NCI-H2107 treated with DMSO at 0.1 percent for 48 hours (cell line): ENCODE results near the gene WASHC2A.
"Not testable (repeated sequence)": the region's sequence is repeated elsewhere in the genome, so short reads cannot be mapped to it uniquely, and the experiment has no call there.

Experiments used
- DNase-seq: peaks from one replicate; lab custom pipeline; 2025; ENCODE audit not compliant: unreplicated experiment; lab: John Stamatoyannopoulos, UW

WASHC2A gene, protein sequence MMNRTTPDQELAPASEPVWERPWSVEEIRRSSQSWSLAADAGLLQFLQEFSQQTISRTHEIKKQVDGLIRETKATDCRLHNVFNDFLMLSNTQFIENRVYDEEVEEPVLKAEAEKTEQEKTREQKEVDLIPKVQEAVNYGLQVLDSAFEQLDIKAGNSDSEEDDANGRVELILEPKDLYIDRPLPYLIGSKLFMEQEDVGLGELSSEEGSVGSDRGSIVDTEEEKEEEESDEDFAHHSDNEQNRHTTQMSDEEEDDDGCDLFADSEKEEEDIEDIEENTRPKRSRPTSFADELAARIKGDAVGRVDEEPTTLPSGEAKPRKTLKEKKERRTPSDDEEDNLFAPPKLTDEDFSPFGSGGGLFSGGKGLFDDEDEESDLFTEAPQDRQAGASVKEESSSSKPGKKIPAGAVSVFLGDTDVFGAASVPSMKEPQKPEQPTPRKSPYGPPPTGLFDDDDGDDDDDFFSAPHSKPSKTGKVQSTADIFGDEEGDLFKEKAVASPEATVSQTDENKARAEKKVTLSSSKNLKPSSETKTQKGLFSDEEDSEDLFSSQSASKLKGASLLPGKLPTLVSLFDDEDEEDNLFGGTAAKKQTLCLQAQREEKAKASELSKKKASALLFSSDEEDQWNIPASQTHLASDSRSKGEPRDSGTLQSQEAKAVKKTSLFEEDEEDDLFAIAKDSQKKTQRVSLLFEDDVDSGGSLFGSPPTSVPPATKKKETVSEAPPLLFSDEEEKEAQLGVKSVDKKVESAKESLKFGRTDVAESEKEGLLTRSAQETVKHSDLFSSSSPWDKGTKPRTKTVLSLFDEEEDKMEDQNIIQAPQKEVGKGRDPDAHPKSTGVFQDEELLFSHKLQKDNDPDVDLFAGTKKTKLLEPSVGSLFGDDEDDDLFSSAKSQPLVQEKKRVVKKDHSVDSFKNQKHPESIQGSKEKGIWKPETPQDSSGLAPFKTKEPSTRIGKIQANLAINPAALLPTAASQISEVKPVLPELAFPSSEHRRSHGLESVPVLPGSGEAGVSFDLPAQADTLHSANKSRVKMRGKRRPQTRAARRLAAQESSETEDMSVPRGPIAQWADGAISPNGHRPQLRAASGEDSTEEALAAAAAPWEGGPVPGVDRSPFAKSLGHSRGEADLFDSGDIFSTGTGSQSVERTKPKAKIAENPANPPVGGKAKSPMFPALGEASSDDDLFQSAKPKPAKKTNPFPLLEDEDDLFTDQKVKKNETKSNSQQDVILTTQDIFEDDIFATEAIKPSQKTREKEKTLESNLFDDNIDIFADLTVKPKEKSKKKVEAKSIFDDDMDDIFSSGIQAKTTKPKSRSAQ (N-terminal part only)

DNA sequence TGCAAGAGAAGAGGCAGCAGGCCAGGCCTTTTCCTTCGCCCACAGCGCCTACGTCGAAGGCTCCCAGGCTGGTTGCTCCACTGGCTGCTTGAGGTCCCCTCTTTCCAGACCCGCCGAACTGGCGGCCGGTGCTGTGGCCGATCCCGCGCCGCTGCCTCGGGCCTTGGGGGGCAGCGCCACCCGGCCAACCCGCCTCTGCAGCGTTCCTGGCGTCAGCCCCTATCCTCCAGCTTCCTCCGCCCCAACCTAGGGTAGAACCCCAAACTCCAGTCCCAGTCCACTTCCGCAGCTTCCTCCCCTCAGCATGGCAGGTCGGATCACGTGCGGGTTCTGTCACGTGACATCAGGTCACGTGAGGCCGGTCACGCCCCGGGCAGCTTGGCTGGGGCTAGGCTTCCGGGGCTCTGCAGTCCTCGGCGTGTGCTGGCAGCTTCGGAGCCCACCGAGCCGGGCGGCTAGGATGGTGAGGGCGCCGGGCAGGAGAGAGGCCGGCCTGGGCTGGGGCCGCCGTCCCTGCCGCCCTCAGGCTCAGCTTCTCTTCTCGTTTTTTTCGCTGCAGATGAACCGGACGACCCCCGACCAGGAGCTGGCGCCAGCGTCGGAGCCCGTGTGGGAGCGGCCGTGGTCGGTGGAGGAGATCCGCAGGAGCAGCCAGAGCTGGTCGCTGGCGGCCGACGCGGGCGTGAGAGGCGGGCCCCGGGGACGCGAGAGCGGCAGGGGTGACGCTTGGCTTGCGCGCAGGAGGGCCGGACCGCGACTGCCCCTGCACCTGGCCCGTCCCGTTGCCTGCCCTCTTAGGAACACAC lies at the start of gene WASHC2A:
Gene WASHC2A, plus strand, starts transcription at position 409 of the 806 bp plus-strand sequence. Its CDS starts 52 bp downstream, at position 461.
- DNase-seq, result peak; percentile 13

DNA sequence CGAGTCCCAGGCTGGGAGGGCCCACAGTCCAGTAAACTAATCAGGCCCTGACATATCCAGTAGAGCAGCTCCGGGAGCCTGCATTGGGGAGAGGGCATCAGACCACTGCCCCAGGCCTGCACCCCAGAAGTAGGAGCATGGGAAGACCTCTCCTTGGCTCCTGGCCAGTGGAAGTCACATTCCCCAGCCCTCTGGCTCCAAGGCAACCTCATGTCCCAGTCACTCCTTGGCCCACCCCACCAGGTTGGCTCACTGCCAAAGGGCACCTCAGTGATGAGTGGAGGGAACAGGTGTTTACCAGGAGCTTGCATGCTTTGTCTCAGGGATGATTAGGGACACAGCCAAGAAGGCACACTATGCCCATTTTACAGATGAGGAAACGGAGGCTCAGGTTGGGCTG lies 48.5 kb upstream of the WASHC2A start:
- not testable (repeated sequence) for DNase-seq

DNA sequence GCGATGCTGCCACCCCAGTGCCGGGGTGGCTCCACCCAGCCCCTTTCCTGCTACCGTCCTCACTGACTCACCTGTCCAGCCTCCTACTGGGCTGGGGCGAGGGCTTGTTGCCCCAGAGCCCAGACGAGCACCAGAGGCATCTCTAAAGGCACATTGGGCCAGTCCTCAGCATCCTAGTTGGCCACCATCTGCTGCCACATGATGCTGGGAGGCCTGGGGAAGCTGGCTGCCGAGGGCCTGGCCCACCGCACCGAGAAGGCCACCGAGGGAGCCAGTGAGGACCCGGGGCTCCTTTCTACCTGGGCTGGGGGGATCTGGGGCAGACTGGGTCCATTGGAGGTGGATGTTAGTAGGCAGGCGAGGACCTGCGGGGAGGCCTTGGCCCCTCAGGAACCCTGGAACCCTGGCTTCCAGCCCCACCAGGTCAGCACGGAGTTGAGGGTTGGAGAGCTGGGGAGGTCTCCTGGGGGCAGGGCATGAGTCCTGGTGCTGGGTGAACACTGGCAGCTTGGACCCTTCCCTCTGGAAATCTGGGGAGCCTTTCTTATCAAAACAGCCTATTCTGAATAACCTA lies 47.2 kb upstream of the WASHC2A start:
- DNase-seq, result not testable (repeated sequence)

DNA sequence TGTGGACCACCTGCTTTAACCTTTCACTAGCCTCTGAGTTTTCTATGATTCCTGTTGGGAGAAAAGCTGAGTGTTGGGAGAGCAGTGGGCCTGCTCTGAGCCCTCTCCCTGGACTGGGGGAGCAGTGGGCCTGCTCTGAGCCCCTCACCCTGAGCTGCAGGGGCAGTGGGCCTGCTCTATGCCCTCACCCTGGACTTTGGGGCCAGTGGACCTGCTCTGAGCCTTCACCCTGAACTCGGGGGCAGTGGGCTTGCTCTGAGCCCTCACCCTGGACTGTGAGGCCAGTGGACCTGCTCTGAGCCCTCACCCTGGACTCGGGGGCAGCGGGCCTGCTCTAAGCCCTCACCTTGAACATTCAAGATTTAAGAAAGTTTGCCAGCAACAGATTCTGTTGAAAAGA lies 46.1 kb upstream of the WASHC2A start:
- DNase-seq, result no peak

DNA sequence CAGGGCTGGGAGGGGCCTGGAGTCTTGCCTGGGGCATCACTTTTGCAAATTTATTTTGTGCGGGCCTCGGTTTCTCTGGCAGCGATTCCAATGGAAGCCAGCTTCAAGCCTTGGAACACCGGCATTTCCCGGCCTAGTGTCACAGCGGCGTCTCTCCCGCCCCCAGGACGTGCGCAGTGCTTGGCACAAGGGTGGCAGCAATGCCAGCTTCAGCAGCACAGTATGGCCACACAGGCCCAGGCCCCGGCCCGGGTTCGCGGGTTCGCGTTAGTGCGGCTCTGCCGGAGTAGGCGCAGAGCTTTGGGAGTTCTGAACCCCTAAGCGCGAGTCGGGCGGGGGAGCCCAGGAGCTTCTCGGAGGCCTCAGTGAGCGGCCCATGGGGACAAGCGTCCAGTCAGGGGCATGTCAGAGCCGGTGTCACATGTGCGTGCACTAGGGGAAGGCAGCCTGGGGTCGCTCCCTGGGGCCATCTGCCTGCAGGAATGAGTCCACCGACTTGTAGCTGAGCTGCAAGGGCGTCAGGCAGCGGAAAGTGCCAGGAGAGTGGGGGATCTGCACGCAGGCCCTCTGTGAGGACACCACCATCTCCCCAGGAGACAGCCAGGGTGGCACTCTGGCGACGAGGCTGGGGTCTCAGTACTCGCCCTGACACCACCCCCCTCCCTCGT lies 42.9 kb upstream of the WASHC2A start:
- not testable (repeated sequence) for DNase-seq

DNA sequence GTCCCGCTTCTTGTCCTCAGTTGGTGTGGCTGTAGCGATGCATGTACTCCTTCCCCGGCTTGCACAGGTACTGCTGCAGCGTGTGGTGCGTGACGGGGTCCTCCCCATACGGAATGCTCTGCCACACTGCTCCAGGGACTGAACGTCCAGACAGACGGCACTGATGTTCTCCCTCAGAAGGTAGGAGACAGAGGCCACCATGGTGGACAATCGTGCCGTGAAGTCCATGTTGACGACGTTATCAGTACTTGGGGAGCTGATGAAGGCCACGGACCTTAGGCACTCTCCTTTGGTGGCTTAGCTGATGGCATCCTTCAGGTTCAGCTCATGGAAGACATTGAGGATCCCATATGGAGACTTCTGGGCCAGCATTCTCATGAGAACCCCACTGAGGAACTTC lies 42.1 kb upstream of the WASHC2A start:
- no peak for DNase-seq

DNA sequence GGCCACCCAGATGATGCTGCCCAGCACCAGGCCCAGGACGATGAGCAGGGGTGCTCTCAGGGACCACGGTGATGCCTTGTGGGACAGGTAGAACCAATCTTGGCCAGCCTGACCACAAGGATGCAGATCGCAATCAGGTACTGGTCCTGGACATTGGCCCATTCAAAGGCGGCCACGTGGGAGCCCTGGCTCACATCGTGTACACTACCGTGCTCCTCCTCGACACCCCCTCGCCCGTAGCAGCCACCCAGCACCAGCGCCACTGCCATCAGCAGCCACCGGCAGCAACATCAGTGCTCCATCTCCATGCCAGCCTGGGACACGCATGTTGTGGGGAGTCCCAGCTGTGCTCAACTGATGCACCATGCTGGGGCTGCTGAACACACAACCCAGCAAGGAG lies 40.6 kb upstream of the WASHC2A start:
- DNase-seq, result no peak

DNA sequence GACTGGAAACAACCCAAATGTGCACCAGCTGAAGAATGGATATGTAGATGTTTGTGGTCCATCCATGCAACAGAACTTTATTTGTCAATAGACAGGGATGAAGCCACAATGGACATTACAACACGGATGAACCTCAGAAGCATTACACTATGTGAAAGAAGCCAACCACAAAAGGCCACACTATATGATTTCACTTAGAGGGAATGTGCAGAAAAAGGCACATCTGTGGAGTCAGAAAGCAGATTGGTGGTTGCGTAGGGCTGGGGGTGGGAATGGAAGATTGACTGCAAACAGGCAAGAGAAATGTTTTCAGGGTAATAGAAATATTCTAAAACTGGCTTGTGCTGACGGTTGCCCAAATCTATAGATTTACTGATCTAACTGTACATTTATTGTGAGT lies 34.3 kb upstream of the WASHC2A start:
- no peak for DNase-seq

DNA sequence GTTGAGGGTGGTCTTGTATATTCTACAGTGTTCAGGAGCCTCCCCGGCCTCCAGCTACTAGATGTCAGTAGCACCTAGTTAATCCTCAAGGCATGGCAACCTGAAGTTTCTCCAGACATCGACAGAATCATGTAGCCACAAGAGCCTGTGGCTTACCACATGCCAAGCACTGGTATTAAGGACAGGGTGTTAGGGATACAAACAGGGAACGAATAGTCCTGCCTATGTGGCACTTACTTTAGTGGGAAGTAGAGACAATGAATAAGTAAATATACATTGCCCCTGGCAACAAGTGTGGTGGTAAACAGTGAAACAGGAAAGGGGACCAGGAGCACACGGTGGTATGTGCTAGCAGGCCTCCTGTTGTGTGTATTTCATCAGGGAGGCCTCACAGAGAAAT lies 32.4 kb upstream of the WASHC2A start:
- peak; percentile 11 for DNase-seq

DNA sequence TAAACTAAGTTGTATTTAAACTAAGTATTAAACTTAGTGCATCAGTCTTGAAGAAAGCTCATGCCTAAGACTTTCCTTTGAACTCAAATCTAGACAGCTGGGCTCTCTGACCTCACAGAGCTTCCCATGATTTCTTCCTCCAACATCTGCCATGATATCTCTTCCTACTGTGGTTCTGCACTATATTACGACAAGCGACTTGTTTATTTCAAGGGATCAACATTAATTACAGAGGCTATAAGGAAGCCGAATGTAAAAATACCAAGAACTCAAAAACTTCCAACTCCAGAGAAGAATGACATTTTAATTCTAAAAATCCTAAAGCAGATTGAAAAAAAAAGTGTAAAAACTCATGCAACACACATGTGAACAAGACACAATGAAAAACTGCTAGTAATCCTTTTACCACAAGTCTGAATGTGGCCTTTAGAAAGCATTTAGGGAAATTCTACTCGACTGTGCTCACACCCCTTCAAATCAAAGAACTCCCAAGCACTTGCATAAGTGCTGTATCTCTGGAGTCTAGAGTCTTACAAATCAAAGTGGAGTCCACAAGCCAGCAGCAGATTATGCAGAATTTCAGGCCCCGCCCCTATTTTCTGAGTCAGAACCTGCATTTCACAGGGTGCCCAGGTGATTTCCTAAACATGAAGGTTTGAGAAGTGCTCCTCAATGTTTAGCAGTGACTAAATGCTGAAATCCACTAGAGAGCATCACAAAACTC lies 22.7 kb upstream of the WASHC2A start:
- no peak for DNase-seq

DNA sequence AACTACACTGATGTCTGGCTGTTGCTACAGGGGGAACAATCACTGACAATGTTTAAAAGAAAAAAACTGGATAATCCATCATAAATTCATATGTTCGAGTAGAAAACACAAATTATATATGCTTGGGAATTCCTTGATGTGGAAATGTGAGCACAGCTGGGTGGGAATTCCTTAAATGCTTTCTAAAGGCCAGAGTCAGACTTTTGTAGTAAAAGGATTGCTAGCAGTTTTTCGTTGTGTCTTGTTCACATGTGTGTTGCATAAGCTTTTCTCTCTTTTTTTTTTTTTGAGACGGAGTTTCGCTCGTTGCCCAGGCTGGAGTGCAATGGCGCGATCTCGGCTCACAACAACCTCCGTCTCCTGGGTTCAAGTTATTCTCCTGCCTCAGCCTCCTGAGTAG lies 21.3 kb upstream of the WASHC2A start:
- not testable (repeated sequence) for DNase-seq

DNA sequence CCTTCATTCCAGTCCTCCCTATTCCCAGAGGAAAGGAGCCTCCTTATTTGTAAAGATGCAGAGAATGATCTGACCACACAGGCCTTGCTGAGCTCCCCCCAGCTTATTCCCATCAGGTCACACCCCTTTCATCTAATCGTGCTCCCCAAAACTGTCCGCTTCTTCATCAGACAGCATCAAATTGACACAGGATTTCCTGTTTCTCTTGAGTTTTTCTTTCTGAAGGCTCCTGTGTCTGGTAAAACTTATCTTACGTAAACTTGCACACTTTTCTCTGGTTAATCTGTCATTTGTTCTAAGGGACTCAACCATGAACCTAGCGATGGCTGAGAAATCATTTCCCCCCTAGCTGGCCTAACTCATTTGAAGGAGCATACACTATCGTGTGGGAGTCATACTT lies 20.2 kb upstream of the WASHC2A start:
- not testable (repeated sequence) for DNase-seq

DNA sequence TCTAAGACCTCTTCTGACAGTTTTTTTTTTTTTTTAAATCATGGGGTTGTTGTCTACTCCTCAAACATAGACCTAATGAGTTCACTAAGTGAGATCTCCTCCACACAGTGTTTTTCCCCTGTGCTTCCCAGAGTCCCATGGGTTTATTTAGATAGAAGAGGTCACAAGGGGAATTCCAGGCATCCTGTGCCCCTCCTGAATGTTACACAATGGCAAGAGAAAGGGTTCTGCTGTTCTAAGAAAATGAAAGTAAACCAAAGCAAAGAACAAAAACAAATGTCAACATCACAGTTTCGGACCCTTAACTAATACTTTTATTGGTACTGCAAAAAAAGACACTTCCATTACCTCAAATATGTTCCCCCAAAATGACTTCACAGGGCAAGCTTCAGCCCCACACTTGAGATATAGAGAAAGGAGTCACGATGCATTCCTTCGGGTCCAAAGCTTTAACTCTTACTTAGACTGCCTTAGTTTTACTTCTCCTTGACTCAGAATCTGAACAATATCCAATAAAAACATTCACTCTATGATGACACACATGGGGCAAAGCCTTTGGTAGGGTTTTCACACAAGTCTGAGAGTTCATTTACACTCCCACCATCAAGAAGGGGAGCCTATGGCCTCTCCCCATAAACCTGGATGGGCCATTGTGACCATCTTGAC lies 15.6 kb upstream of the WASHC2A start:
- DNase-seq, result not testable (repeated sequence)

DNA sequence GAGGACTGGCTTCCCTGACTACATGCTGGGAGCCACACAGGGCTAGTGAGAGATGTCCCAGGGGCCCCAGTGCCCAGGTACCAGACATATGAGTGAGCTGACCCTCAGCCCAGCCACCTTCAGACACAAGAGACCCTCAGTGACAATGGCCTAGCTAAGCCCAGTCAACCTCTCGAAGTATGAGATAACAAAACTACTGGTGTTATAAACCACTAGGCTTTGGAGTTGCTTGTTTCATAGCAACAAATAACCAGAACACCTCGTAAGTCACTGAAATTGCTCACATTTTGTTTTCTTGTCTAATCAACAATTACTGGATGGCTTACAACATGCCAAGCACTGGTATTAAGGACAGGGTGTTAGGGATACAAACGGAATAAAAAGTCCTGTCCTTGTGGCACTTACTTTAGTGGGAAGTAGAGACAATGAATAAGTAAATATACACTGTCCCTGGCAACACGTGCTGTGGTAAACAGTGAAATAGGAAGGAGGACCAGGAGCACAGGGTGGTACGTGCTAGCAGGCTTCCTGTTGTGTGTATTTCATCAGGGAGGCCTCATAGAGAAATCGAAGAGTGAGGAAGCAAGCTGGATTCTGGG lies 14.9 kb upstream of the WASHC2A start:
- DNase-seq, result not testable (repeated sequence)

DNA sequence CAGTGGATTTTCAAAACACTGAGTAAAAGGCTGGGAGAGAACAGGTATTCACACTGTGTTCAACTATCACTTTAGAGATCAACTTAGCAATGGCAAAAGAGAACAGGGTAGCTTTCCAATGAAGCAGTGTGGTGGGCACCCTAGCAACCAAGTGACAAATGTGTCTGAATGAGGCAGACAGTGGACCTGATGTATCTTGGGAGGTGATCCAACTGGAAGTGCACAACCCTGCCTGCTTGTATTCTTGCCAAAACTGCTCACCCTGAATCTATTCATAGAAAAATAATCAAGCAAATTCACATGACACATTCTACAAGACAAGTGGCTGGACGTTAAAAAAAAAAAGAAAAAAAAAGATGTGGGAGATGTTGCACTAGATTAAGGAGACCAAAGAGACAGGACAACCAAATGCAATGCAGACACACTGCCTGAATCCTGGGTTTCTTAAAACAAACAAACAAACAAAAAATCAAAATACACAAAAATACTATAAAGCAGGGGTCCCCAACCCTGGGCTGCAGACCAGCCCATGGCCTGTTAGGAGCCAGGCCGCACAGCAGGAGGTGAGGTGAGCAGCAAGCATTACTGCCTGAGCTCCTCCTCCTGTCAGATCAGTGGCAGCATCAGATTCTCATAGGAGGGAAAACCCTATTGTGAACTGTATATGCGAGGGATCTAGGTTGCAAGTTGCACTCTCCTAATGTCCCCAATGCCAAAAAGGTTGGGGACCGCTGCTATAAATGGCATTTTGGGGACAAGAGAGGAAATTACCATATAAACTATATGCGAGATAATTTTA lies 12.1 kb upstream of the WASHC2A start:
- not testable (repeated sequence) for DNase-seq

DNA sequence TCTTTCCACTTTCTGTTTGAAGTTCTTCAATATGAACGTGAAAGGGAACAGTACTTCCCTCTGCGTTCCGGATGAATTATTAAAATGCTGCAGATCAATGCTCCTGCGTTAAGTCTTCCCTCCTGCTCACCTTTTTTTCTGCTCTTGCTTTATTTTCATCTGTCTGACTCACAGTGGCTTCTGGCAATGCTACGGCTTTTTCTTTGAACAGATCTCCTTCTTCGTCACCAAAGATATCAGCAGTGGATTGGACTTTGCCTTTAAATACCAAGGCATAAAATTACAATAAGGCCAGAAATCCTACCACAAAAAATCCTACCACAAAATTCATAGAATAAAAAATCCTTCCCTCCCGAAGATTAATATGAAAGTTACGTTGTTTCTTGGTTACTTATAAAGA lies 11.1 kb upstream of the WASHC2A start:
- not testable (repeated sequence) for DNase-seq

DNA sequence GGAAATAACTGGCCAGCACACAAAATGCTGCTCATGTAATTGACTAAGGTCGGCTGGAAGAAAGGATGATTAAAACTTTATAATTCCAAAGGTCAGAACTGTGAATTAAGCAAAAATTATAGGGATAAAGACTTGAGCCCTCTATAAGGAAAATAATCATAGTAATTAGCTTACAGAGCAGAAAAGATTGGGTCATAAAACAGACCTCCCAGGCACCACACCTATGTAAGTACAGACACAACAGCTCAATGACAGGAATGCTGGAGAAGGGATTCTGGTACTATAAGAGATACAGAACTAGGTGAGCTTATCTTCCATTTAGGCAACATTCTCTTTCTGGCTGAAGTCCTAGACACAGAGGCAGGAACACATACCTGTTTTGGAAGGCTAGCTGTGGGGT lies 9.0 kb upstream of the WASHC2A start:
- not testable (repeated sequence) for DNase-seq
